BE2C (cell line): ENCODE results near the gene LHFPL6.
A peak's percentile ranks its signal among the peaks of the same experiment; 100 is the strongest.

Experiments used
- DNase-seq: peaks from one replicate; pipeline ENCODE4 v3.0.0-alpha.2; 2020
- H3K27me3 ChIP-seq: fragments of 250-450 bp; sonication (Bioruptor Pico); 2 replicates; pipeline ENCODE4 v1.5.1; 2020; ENCODE audit warnings: mild to moderate bottlenecking
- H3K36me3 ChIP-seq: fragments of 250-450 bp; sonication (Bioruptor Pico); 2 replicates; pipeline ENCODE4 v1.5.1; 2020; ENCODE audit warnings: mild to moderate bottlenecking
- H3K4me1 ChIP-seq: fragments of 250-450 bp; sonication (Bioruptor Pico); 2 replicates; pipeline ENCODE4 v1.5.1; 2020
- H3K4me3 ChIP-seq: 2 replicates; pipeline ENCODE4 v1.5.1; 2011; ENCODE audit warnings: low read depth, low read length
- H3K9me3 ChIP-seq: fragments of 250-450 bp; sonication (Bioruptor Pico); 2 replicates; pipeline ENCODE4 v1.5.1; 2020
- CTCF ChIP-seq: IDR thresholded peaks from 2 replicates; pipeline ENCODE4 v1.5.1; 2012; ENCODE audit warnings: mild to moderate bottlenecking, low read depth, low read length

Gene LHFPL6

GRCh38 chr13:39605677-39606320 lies 2.8 kb upstream of the LHFPL6 start:
- no peaks in the 10 kb centered on the region for H3K36me3 ChIP-seq
- H3K4me1 ChIP-seq = no peaks in the 10 kb centered on the region
- no peak for DNase-seq
- H3K27me3 ChIP-seq = peaks cover 48% of the 10 kb centered on the region
- TF ChIP-seq CTCF = no peak
- H3K4me3 ChIP-seq = no peak overlapping the region
- no peaks in the 10 kb centered on the region for H3K9me3 ChIP-seq

GRCh38 chr13:39604756-39605155 lies 1.8 kb upstream of the LHFPL6 start:
- H3K27me3 ChIP-seq = peaks cover 52% of the 10 kb centered on the region
- H3K9me3 ChIP-seq = no peaks in the 10 kb centered on the region
- DNase-seq = no peak
- no peak for TF ChIP-seq CTCF
- no peaks in the 10 kb centered on the region for H3K36me3 ChIP-seq
- no peak overlapping the region for H3K4me3 ChIP-seq
- no peaks in the 10 kb centered on the region for H3K4me1 ChIP-seq

GRCh38 chr13:39603424-39603947 lies 493 bp upstream of the LHFPL6 start:
- Histone ChIP-seq H3K36me3 (no peaks in the 10 kb centered on the region), H3K9me3 (no peaks in the 10 kb centered on the region), H3K27me3 (peaks cover 60% of the 10 kb centered on the region), H3K4me3 (peak overlapping the region; percentile 60), H3K4me1 (no peaks in the 10 kb centered on the region)
- DNase-seq = no peak
- TF ChIP-seq CTCF = no peak

GRCh38 chr13:39602277-39602613 lies 748 bp downstream of the LHFPL6 start:
- H3K4me3 ChIP-seq = peak overlapping the region; percentile 60
- no peak for DNase-seq

GRCh38 chr13:39601636-39602035 lies 1.4 kb downstream of the LHFPL6 start:
- no peak for TF ChIP-seq CTCF
- DNase-seq = no peak
- Histone ChIP-seq H3K36me3 (no peaks in the 10 kb centered on the region), H3K9me3 (no peaks in the 10 kb centered on the region), H3K27me3 (peaks cover 66% of the 10 kb centered on the region), H3K4me1 (no peaks in the 10 kb centered on the region), H3K4me3 (no peak overlapping the region)

More at GRCh38 chr13:39602277-39602613, 748 bp downstream of the LHFPL6 start:
- Histone ChIP-seq H3K36me3 (no peaks in the 10 kb centered on the region), H3K9me3 (no peaks in the 10 kb centered on the region), H3K27me3 (peaks cover 66% of the 10 kb centered on the region), H3K4me1 (no peaks in the 10 kb centered on the region)
- no peak for TF ChIP-seq CTCF

- TF ChIP-seq CTCF = no peak
- peaks cover 66% of the 10 kb centered on the region for H3K27me3 ChIP-seq
- H3K4me1 ChIP-seq = no peaks in the 10 kb centered on the region
- H3K4me3 ChIP-seq = no peak overlapping the region
- H3K36me3 ChIP-seq = no peaks in the 10 kb centered on the region
- DNase-seq = no peak
- H3K9me3 ChIP-seq = no peaks in the 10 kb centered on the region
These were observed 2.2 kb downstream of the LHFPL6 start for GRCh38 chr13:39600766-39601165.
